ENCODE data around the gene DNAH1. TPM values are rescaled to one million over a fixed set of nuclear protein-coding genes. Genes with fewer than 3 reads are reported as not detected.

Gene DNAH1
- total RNA-seq, 1 experiment from 2014 or later, result 5.5 TPM

DNA sequence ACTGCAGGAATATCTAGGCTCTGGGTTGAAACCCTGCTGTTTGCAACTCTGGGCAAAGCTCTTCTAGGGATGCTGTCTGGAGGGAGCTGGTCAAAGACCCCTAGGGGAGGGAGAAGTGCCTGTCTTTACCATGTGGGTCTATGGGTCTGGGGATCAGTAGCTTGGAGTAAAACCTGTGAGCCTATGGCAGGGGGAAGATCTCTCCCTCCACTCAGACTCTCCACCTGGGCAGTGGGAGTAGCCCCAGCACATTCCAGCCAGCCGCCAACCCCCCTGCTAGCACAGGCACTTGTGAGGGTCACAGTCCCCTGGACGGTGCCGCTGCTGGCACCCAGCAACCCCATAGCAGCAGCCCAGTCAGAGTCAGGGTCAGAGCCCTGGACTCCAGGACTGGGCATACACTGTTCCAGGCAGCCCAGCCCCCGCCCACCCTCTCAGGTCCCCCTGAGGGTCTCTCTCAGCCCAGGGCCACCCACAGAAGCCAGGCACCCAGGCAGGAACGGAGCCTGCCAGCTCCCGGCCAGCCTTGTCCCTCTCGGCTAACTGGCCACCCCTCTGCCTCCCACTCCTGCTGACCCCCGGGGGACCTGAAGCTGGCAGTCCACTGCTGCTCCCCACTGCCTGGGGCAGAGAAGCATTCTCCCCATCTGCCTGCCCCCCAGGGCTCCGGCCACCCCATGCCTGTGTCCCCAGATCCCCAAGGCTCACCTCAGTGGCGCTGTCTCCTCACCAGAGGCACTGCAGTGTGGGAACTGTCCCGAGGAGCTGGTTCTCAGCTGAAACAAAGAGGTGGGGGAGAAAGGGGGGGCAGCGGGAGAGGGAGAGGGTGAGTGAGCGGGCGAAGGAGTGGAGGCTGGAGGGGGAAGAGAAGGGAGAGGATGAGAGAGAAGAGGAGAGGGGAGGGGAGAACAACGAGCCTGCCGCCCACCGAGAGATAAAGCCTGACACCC, 17.7 kb upstream of the DNAH1 start:
- intact Hi-C loops (cut with micrococcal nuclease), result no loop called here
- no peak for DNase-seq (ENCODE audit: low read depth, low spot score)
- no peaks in the 10 kb centered on the region for H3K27me3 ChIP-seq (ENCODE audit: insufficient read depth, low read length)
- H3K9ac ChIP-seq (ENCODE audit: low read length), result no peak overlapping the region
- ChIA-PET POLR2A (no interaction called here), CTCF (no interaction called here), RAD21 (ENCODE audit: low non-redundant PET in 1 of 2, low total read pairs in 2 of 2, uncharacterized antibody in 2 of 2, unreplicated experiment in 2 of 2) (no interaction called here)
- ATAC-seq, result no peak
- no TSS peak for BruUV-seq (replicated peaks)
- H3K4me2 ChIP-seq (ENCODE audit: low read length), result no peak overlapping the region
- H4K20me1 ChIP-seq (ENCODE audit: insufficient read depth), result no peaks in the 10 kb centered on the region
- H3K79me2 ChIP-seq (ENCODE audit: insufficient read depth, low read length), result no peaks in the 10 kb centered on the region
- H3K4me1 ChIP-seq (ENCODE audit: control insufficient read depth in 1 of 2, insufficient read depth in 2 of 2, low read length in 2 of 2), result peaks cover 0 to 14% of the 10 kb centered on the region in 2 experiments; a peak in 2 of 4 replicates
- no peak overlapping the region for H2AFZ ChIP-seq (ENCODE audit: low read depth, low read length, poor library complexity, severe bottlenecking)
- H3K27ac ChIP-seq (ENCODE audit: low read depth, low read length), result no peak overlapping the region
- no peaks in the 10 kb centered on the region for H3K9me3 ChIP-seq (ENCODE audit: control insufficient read depth in 1 of 2, insufficient read depth in 1 of 2, low read depth in 1 of 2, low read length in 2 of 2)
- H3K9me2 ChIP-seq (ENCODE audit: insufficient read depth), result no peaks in the 10 kb centered on the region
- no peak overlapping the region for H3K4me3 ChIP-seq (replicated peaks in 1 of 2; ENCODE audit: low read depth in 1 of 2, low read length in 2 of 2)
- TF ChIP-seq SIN3A (IDR thresholded peaks at IDR 0.05; ENCODE audit: low read depth) (no peak), TCF7L2 (IDR thresholded peaks at IDR 0.05; ENCODE audit: borderline replicate concordance, extremely low read depth, insufficient read depth, insufficient read length) (no peak), YY1 (IDR thresholded peaks at IDR 0.05; ENCODE audit: extremely low read depth, insufficient replicate concordance, low read depth, low read length) (no peak), JUND (IDR thresholded peaks at IDR 0.05) (no peak), EGR1 (IDR thresholded peaks at IDR 0.05; ENCODE audit: low read depth) (no peak), ZFX (IDR thresholded peaks at IDR 0.05) (no peak), RAD21 (IDR thresholded peaks at IDR 0.05; ENCODE audit: low read depth) (no peak), POLR2AphosphoS5 (IDR thresholded peaks at IDR 0.05; ENCODE audit: low read depth, low read length) (no peak), EZH2phosphoT487 (IDR thresholded peaks at IDR 0.05; ENCODE audit: borderline replicate concordance) (no peak), CBX3 (IDR thresholded peaks at IDR 0.05; ENCODE audit: low read depth) (no peak)
- TF ChIP-seq, protein P1, sequence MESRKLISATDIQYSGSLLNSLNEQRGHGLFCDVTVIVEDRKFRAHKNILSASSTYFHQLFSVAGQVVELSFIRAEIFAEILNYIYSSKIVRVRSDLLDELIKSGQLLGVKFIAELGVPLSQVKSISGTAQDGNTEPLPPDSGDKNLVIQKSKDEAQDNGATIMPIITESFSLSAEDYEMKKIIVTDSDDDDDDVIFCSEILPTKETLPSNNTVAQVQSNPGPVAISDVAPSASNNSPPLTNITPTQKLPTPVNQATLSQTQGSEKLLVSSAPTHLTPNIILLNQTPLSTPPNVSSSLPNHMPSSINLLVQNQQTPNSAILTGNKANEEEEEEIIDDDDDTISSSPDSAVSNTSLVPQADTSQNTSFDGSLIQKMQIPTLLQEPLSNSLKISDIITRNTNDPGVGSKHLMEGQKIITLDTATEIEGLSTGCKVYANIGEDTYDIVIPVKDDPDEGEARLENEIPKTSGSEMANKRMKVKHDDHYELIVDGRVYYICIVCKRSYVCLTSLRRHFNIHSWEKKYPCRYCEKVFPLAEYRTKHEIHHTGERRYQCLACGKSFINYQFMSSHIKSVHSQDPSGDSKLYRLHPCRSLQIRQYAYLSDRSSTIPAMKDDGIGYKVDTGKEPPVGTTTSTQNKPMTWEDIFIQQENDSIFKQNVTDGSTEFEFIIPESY (IDR thresholded peaks at IDR 0.05; ENCODE audit: extremely low read depth, insufficient replicate concordance, low read length), result no peak
- TF ChIP-seq, protein P2, sequence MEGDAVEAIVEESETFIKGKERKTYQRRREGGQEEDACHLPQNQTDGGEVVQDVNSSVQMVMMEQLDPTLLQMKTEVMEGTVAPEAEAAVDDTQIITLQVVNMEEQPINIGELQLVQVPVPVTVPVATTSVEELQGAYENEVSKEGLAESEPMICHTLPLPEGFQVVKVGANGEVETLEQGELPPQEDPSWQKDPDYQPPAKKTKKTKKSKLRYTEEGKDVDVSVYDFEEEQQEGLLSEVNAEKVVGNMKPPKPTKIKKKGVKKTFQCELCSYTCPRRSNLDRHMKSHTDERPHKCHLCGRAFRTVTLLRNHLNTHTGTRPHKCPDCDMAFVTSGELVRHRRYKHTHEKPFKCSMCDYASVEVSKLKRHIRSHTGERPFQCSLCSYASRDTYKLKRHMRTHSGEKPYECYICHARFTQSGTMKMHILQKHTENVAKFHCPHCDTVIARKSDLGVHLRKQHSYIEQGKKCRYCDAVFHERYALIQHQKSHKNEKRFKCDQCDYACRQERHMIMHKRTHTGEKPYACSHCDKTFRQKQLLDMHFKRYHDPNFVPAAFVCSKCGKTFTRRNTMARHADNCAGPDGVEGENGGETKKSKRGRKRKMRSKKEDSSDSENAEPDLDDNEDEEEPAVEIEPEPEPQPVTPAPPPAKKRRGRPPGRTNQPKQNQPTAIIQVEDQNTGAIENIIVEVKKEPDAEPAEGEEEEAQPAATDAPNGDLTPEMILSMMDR (IDR thresholded peaks at IDR 0.05 in 2 of 3, conservative IDR thresholded peaks at IDR 0.05 in 1 of 3; ENCODE audit: borderline replicate concordance in 1 of 3, insufficient read depth in 1 of 3, low read depth in 2 of 3, low read length in 2 of 3), result no peak
- TF ChIP-seq, protein P3, sequence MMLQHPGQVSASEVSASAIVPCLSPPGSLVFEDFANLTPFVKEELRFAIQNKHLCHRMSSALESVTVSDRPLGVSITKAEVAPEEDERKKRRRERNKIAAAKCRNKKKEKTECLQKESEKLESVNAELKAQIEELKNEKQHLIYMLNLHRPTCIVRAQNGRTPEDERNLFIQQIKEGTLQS (IDR thresholded peaks at IDR 0.05), result no peak
- no peaks in the 10 kb centered on the region for H3K36me3 ChIP-seq (ENCODE audit: control insufficient read depth in 1 of 2, insufficient read depth in 2 of 2, low read length in 2 of 2)
